HG03095 (cell line): Measurements from ENCODE around the gene RNF222.

Experiments
- ATAC-seq: cut with Tn5 transposase; IDR thresholded peaks from one replicate; pipeline ENCODE4 v1.9.1; 2021; ENCODE audit warnings: moderate library complexity; ENCODE audit not compliant: unreplicated experiment

RNF222 gene, protein sequence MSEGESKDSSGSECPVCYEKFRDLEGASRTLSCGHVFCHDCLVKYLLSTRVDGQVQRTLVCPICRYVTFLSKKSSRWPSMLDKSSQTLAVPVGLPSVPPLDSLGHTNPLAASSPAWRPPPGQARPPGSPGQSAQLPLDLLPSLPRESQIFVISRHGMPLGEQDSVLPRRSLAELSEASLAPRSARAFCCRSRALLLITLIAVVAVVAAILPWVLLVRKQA

GRCh38 chr17:8397636-8398035 is at the start of gene RNF222:
Gene RNF222, minus strand, starts transcription at chr17:8397827. Its CDS starts 4,366 bp downstream, at chr17:8393461.
- ATAC-seq = no peak

DNA sequence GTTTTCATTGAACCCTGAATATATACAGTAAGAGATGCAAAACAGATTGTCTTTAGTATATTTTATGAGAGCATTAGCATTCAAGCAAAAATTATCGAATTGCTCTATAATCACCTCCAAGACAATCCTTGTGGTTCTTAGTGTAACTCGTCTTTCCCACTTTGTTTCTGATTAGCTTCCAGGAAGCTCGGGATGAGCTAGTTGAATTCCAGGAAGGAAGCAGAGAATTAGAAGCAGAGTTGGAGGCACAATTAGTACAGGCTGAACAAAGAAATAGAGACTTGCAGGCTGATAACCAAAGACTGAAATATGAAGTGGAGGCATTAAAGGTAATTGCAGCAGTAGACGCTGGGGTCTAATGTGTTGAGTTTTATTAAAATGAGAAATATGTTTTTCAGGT is 47.9 kb upstream of the RNF222 start:
- ATAC-seq = no peak

DNA sequence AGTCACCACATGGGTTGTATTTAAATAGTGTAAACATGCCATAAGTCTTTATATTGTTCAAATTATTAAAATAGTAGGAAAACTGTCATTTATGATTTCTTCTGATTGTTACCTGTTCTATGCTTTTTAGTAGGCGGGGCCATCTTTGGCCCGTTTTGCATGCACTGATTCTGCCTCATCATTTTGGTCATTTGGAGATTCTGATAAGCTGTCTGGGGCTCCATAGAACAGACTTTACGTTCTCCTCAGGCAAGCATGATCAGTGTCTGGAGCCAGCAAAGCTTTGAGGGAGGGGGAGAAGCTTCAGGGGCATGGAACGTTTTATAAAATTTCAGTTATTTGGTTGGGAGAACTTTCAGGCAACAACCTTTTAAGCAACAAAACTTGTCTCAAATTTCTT is 46.9 kb upstream of the RNF222 start:
- no peak for ATAC-seq

DNA sequence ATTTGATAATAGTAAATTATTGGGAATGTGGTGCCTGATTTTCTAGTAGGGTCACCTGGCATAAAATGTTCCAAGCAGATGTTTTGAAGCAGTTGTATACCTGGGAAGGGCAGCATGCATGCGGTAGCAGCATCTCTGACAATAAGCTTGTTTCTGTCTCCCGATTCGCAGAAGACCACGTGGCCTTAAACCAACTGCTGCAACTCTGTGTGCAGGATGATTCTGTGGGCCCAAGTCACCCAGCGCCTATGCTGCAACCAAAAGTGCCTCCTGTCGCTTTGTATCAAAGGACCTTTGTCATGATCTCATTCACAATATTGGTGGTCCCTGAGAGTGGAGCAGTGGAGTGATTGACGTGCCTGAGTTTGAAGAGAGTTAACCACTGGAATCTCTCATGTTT is 46.1 kb upstream of the RNF222 start:
- no peak for ATAC-seq

DNA sequence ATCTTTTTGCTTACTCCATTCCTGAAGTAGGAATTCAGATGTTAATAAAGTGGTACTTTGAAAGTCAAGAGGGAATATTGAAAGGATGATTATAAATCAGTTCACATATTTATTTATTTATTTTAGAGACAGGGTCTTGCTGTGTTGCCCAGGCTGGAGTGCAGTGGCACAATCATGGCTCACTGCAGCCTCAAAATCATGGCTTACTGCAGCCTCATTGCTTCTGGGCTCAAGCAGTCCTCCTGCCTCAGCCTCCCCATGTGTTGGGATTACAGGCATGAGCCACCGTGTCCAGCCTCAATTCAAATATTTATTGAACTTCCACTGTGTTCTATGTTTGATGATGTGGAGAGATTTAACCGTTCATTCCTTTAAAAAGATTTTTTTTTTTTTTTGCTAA is 44.7 kb upstream of the RNF222 start:
- ATAC-seq = no peak

DNA sequence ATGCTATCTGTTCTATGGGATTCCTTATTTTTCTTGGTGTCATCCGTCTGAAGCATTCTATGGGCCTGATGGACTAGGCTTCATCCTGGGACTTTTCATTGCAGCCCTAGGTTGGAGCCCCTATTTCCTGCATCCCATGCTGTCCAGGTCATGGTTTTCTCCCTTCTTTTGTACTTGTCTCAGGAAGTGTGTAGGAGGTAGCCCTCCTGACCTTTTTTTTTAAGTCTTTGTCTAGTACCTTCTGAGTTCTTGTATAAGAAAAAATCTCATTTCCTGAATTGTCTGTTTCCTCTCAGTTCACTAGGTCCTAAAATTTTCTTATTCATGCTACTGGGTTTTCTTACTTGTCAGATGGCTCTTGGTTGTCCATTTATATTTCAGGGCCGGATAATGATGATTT is 44.1 kb upstream of the RNF222 start:
- ATAC-seq = no peak

DNA sequence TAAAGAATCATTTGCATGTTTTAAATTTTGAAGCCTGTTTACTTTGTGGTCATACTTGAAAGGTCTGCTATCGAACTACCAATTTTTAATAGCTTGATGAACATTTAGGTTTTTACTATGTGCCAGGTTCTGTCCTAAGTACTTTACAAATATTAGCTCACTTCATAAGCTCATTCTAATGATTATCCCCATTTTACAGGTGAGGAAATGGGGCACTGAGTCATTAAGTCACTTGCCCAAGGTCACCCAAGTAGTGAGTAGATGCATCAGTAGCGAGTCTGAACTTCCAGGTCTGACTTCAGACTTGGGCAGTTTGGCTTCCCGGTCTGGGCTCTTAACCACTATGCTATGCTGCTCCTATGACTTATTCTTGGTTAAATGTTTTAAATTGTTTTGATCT is 42.1 kb upstream of the RNF222 start:
- no peak for ATAC-seq

- no peak for ATAC-seq
Measured at GRCh38 chr17:8438441-8438840, 40.8 kb upstream of the RNF222 start.

- ATAC-seq = no peak
Measured at GRCh38 chr17:8436844-8437171, 39.2 kb upstream of the RNF222 start.

DNA sequence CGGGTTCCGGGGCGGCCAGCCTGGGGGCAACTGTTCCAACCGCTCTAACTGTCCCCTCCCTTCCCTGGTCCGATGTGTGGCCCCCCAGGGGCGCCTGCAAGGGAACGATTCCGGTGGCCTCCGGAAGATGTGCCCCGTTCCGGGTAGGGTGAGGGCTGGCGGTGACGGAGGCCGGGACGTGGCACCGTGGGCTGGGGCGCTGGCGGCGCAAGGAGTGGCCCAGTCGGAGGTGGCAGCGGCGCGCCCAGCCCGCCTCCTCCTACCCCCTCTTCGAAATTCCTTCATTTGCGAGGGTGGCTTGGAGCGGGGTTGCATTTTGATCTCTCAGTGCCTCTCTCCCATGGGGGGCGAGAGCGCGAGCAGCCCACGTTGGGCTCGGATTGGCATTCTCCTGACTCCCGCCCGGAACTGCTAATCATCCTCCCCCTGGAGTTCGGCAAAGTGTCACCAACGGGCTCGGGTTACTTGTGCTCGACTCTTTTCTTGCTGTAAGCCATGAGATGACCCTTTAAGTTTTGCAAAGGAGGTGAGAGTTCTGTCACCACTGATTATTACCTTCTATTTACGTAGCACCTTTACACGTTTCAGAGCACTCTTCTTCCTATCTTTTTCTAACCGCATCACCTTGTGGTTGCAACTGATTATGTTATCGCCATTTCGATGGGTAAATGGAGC is 38.7 kb upstream of the RNF222 start:
- ATAC-seq = peak; percentile 45

DNA sequence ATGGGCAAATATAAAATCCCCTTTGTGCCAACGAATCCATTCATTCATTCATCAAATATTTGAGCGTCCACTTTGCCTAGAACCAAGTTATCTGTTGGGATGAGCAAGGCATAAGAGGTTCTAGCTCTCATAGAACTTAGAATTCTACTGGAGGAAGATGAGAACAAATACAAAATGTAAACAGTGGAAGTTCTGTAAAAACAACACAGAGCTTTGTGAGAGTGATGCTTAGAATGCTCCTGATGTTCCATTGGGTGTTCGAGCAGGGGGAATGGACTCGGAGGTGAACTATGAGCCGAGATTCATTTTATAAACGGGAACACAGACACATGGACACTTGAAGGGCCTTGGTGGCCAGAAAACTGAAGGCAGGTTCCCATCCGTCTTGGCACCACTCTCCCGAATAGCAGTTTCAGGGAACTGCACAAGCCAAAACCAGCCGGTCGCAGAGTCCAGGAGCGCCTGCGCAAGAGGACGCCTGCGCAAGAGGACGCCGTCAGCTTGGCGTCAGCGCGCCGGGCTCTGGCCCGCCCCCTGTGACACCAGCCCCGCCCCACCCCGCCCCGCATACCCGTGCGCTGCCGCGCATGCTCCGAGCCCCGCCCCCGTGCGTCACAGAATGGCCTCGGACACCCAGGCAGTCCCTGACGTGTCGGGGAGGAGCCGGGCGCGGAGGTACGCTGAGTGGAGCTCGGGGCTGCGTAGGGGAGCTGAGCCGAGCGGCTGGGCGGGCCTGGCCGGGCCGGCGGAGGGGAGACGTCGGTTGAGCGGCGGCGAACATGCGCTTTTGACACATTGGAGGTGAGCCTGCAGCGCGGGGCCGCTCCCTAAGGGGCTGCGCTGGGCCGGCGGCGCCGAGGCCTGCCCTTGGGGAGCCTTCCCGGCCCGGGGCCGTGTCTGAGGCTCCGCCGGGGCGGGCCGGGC is 37.9 kb upstream of the RNF222 start, which contains the start of gene NDEL1:
Gene NDEL1 (plus strand): TSS at position 640 of the 924 bp plus-strand sequence. CDS start 8,388 bp downstream, outside the sequence.
- ATAC-seq = peak; percentile 92

- no peak for ATAC-seq
Measured at GRCh38 chr17:8430966-8431365, 33.3 kb upstream of the RNF222 start.

GRCh38 chr17:8426802-8427201 is 29.2 kb upstream of the RNF222 start:
- no peak for ATAC-seq

DNA sequence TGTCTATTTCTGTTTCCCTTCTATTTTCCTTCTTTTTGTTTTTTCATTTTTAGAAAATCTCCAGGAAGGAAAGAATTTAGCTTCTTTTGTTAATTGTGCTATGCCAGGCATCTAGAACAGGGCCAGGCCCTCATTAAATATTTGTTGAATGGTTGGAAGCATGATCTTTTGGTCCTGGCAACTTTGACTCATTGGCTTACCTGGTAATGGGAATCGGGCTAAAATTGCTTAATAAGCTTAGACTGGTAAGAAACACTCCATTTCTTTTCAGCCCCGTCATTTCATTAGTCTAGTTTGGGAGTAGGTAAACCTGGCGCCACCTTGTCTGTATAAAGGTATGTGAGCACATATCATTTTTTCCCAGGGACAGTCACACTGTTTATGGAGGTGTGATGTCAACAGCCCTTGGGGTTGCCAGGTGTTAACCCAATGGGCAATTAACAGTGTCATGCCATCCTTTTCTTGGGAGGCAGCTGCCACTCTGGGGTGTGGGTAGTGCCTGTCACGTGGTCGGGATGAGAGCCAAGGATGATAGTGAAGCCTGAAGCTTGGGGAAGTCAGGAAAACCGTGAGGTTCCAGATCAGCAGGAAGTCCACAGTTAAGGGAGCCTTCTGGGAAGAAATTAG is 28.6 kb upstream of the RNF222 start:
- no peak for ATAC-seq

- no peak for ATAC-seq
Measured at GRCh38 chr17:8421571-8421970, 23.9 kb upstream of the RNF222 start.

GRCh38 chr17:8420041-8420934 is 22.7 kb upstream of the RNF222 start:
- no peak for ATAC-seq

- ATAC-seq = no peak
Measured at GRCh38 chr17:8419305-8419704, 21.7 kb upstream of the RNF222 start.

GRCh38 chr17:8418471-8418870 is 20.8 kb upstream of the RNF222 start:
- ATAC-seq = no peak

- ATAC-seq = no peak
Measured at GRCh38 chr17:8417806-8418205, 20.2 kb upstream of the RNF222 start.

DNA sequence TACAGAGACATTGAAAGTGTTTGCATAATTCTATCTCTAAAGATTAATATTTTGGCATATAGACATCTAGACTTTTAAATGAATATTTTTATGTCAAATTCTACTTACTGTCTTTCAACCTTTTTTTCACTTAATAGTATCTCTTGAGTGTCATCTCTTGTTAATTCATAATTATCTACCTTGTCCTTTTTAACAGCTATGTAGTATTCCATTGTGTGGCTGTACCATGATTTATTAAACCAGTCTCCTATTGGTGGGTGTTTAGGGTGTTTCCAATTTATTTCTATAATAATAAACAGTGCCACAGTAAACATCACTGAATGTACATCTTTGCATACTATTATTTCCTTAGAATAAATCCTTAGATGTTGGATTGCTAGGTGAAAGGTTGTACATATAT is 16.3 kb upstream of the RNF222 start:
- no peak for ATAC-seq
